ENCODE results near the gene TARS2. TPM values are rescaled to one million over a fixed set of nuclear protein-coding genes. Genes with fewer than 3 reads are reported as not detected.

Gene TARS2
- total and polyA plus RNA-seq, 10 of the 15 experiments (the other 5 are each of a cell fraction or from before 2014, with no cell fraction given) = 11.0 to 51.8 (median 45.2) TPM

DNA sequence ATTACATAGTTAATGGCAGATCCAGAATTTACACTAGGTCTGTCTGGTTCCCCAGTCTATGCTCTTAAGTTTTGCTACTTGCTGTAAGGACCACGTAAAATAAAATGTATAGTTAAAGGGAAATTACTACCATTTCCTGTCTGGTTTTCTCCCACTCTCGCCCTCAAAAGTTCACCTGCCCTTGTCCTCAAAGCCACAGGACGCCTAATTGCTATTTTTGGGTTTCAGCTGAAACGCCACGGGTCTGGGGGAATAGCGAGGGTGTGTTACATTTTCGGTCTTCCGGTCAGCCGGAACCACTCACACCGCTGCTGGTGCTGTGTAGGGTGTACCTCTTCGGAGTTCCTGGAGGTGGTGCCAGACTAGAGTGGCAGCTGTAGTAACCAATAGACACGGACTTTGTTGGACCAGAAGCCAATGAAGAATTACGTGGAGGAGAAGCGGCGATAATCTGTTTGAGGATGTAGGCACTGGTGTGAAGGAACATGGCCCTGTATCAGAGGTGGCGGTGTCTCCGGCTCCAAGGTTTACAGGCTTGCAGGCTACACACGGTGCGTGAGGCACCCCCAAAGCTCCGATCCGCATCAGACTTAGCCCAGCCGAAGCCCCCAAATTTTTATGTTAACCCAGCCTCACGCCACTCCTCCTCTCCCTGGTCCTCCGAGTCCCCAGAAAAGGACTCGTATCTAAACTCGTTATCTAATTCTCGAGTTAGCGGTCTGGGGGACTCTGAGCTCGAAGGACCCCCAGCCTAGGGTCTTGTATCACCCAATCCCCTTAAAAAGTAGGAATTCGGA lies at the start of gene TARS2 (continued):
- TF ChIP-seq, protein P1, sequence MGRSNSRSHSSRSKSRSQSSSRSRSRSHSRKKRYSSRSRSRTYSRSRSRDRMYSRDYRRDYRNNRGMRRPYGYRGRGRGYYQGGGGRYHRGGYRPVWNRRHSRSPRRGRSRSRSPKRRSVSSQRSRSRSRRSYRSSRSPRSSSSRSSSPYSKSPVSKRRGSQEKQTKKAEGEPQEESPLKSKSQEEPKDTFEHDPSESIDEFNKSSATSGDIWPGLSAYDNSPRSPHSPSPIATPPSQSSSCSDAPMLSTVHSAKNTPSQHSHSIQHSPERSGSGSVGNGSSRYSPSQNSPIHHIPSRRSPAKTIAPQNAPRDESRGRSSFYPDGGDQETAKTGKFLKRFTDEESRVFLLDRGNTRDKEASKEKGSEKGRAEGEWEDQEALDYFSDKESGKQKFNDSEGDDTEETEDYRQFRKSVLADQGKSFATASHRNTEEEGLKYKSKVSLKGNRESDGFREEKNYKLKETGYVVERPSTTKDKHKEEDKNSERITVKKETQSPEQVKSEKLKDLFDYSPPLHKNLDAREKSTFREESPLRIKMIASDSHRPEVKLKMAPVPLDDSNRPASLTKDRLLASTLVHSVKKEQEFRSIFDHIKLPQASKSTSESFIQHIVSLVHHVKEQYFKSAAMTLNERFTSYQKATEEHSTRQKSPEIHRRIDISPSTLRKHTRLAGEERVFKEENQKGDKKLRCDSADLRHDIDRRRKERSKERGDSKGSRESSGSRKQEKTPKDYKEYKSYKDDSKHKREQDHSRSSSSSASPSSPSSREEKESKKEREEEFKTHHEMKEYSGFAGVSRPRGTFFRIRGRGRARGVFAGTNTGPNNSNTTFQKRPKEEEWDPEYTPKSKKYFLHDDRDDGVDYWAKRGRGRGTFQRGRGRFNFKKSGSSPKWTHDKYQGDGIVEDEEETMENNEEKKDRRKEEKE (IDR thresholded peaks at IDR 0.05) = no peak
- TF ChIP-seq ESRRA (IDR thresholded peaks at IDR 0.05; ENCODE audit: low read length) (no peak), ZBED1 (IDR thresholded peaks at IDR 0.05; ENCODE audit: borderline replicate concordance) (no peak; the same call in 1 of the 2 replicates), BMI1 (IDR thresholded peaks at IDR 0.05; ENCODE audit: borderline replicate concordance) (peak; percentile 43; the same call in 1 of the 2 replicates), MEF2A (IDR thresholded peaks at IDR 0.05; ENCODE audit: insufficient read depth, low read depth, low read length) (peak; percentile 99), MYC (IDR thresholded peaks at IDR 0.05; ENCODE audit: insufficient read depth, insufficient read length, insufficient replicate concordance, low read length, severe bottlenecking) (no peak), NFYB (IDR thresholded peaks at IDR 0.05; ENCODE audit: insufficient read depth, low read depth, low read length) (peak; percentile 95), CHD1 (IDR thresholded peaks at IDR 0.05; ENCODE audit: low read depth, low read length) (no peak)
- TF ChIP-seq, protein P2, sequence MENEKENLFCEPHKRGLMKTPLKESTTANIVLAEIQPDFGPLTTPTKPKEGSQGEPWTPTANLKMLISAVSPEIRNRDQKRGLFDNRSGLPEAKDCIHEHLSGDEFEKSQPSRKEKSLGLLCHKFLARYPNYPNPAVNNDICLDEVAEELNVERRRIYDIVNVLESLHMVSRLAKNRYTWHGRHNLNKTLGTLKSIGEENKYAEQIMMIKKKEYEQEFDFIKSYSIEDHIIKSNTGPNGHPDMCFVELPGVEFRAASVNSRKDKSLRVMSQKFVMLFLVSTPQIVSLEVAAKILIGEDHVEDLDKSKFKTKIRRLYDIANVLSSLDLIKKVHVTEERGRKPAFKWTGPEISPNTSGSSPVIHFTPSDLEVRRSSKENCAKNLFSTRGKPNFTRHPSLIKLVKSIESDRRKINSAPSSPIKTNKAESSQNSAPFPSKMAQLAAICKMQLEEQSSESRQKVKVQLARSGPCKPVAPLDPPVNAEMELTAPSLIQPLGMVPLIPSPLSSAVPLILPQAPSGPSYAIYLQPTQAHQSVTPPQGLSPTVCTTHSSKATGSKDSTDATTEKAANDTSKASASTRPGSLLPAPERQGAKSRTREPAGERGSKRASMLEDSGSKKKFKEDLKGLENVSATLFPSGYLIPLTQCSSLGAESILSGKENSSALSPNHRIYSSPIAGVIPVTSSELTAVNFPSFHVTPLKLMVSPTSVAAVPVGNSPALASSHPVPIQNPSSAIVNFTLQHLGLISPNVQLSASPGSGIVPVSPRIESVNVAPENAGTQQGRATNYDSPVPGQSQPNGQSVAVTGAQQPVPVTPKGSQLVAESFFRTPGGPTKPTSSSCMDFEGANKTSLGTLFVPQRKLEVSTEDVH (IDR thresholded peaks at IDR 0.05; ENCODE audit: low read depth, partially characterized antibody) = peak; percentile 92
- TF ChIP-seq, protein P3, sequence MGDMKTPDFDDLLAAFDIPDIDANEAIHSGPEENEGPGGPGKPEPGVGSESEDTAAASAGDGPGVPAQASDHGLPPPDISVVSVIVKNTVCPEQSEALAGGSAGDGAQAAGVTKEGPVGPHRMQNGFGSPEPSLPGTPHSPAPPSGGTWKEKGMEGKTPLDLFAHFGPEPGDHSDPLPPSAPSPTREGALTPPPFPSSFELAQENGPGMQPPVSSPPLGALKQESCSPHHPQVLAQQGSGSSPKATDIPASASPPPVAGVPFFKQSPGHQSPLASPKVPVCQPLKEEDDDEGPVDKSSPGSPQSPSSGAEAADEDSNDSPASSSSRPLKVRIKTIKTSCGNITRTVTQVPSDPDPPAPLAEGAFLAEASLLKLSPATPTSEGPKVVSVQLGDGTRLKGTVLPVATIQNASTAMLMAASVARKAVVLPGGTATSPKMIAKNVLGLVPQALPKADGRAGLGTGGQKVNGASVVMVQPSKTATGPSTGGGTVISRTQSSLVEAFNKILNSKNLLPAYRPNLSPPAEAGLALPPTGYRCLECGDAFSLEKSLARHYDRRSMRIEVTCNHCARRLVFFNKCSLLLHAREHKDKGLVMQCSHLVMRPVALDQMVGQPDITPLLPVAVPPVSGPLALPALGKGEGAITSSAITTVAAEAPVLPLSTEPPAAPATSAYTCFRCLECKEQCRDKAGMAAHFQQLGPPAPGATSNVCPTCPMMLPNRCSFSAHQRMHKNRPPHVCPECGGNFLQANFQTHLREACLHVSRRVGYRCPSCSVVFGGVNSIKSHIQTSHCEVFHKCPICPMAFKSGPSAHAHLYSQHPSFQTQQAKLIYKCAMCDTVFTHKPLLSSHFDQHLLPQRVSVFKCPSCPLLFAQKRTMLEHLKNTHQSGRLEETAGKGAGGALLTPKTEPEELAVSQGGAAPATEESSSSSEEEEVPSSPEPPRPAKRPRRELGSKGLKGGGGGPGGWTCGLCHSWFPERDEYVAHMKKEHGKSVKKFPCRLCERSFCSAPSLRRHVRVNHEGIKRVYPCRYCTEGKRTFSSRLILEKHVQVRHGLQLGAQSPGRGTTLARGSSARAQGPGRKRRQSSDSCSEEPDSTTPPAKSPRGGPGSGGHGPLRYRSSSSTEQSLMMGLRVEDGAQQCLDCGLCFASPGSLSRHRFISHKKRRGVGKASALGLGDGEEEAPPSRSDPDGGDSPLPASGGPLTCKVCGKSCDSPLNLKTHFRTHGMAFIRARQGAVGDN (IDR thresholded peaks at IDR 0.05) = peak; percentile 67
- TF ChIP-seq, protein P4, sequence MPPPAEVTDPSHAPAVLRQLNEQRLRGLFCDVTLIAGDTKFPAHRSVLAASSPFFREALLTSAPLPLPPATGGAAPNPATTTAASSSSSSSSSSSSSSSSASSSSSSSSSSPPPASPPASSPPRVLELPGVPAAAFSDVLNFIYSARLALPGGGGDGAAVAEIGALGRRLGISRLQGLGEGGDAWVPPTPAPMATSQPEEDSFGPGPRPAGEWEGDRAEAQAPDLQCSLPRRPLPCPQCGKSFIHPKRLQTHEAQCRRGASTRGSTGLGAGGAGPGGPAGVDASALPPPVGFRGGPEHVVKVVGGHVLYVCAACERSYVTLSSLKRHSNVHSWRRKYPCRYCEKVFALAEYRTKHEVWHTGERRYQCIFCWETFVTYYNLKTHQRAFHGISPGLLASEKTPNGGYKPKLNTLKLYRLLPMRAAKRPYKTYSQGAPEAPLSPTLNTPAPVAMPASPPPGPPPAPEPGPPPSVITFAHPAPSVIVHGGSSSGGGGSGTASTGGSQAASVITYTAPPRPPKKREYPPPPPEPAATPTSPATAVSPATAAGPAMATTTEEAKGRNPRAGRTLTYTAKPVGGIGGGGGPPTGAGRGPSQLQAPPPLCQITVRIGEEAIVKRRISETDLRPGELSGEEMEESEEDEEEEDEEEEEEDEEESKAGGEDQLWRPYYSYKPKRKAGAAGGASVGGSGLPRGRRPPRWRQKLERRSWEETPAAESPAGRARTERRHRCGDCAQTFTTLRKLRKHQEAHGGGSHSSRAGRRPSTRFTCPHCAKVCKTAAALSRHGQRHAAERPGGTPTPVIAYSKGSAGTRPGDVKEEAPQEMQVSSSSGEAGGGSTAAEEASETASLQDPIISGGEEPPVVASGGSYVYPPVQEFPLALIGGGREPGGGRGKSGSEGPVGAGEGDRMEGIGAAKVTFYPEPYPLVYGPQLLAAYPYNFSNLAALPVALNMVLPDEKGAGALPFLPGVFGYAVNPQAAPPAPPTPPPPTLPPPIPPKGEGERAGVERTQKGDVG (CRISPR knock-in tag; IDR thresholded peaks at IDR 0.05) = no peak

All from GM12878 (cell line).